Tibial nerve (tissue), 4 donors: ENCODE data around the gene NOC4L. TPM values are rescaled to one million over a fixed set of nuclear protein-coding genes. Genes with fewer than 3 reads are reported as not detected.

Experiments used
- DNase-seq, 2 donors: peaks; one replicate each; pipeline ENCODE4 v3.0.0-alpha.2; 2019; ENCODE audit warnings: low spot score in 2 of 2
- H3K27ac ChIP-seq, 4 donors: fragments of 200-600 bp; sonication (generic) in 3 of 4; one replicate each; pipeline ENCODE4 v1.5.1; 2017 to 2019; ENCODE audit warnings: mild to moderate bottlenecking in 1 of 4
- H3K27me3 ChIP-seq, 2 donors: fragments of 200-600 bp; sonication (generic) in 1 of 2; one replicate each; pipeline versions ENCODE4 v1.5.1 to v1.6.0; 2017 to 2019
- H3K36me3 ChIP-seq, 3 donors: fragments of 200-600 bp; sonication (generic); one replicate each; pipeline ENCODE4 v1.5.1; 2018 to 2019
- H3K4me1 ChIP-seq, 4 donors: fragments of 200-600 bp; sonication (generic) in 3 of 4; one replicate each; pipeline ENCODE4 v1.5.1; 2017 to 2019
- H3K4me3 ChIP-seq, 4 donors: fragments of 200-600 bp; sonication (generic) in 3 of 4; one replicate each; pipeline ENCODE4 v1.5.1; 2017 to 2019; ENCODE audit warnings: mild to moderate bottlenecking in 1 of 4, moderate library complexity in 1 of 4
- H3K9me3 ChIP-seq, 4 donors: fragments of 200-600 bp; sonication (generic) in 3 of 4; one replicate each; pipeline ENCODE4 v1.5.1; 2017 to 2019
- EP300 ChIP-seq, 2 donors: sonication (generic); formaldehyde crosslinking; IDR thresholded peaks; one replicate each; pipeline ENCODE4 v1.6.1; 2017; ENCODE audit warnings: antibody characterized with exemption in 2 of 2, mild to moderate bottlenecking in 1 of 2
- POLR2A ChIP-seq, 2 donors: fragments of 450-650 bp; IDR thresholded peaks; one replicate each; pipeline ENCODE4 v1.6.1; 2017; ENCODE audit warnings: antibody characterized with exemption in 2 of 2, mild to moderate bottlenecking in 2 of 2, moderate library complexity in 2 of 2
- WGBS, 2 donors: methylation state at CpG; one replicate each; pipeline ENCODE4 v1.1.5; 2018; 5-methylcytosine and 5-hydroxymethylcytosine counted together
- total RNA-seq, 4 donors: library from RNA; depleted of rRNA; stranded (reverse); fragments of >200 nt; gene quantifications; one replicate each; pipeline ENCODE4 v1.1.0, GENCODE V29; 2016
- TF ChIP-seq, protein P1 (sequence below), 5 experiments: fragments of 200-600 bp in 3 of 5; fragments of 450-650 bp in 2 of 5; sonication (generic) in 3 of 5; IDR thresholded peaks; one replicate each; pipeline ENCODE4 v1.5.1; 2016 to 2019; ENCODE audit warnings: antibody characterized with exemption in 5 of 5, mild to moderate bottlenecking in 3 of 5, moderate library complexity in 2 of 5

NOC4L gene
- total RNA-seq, 4 donors from 2014 or later, result 8.2 to 24.9 (median 17.0) TPM

DNA sequence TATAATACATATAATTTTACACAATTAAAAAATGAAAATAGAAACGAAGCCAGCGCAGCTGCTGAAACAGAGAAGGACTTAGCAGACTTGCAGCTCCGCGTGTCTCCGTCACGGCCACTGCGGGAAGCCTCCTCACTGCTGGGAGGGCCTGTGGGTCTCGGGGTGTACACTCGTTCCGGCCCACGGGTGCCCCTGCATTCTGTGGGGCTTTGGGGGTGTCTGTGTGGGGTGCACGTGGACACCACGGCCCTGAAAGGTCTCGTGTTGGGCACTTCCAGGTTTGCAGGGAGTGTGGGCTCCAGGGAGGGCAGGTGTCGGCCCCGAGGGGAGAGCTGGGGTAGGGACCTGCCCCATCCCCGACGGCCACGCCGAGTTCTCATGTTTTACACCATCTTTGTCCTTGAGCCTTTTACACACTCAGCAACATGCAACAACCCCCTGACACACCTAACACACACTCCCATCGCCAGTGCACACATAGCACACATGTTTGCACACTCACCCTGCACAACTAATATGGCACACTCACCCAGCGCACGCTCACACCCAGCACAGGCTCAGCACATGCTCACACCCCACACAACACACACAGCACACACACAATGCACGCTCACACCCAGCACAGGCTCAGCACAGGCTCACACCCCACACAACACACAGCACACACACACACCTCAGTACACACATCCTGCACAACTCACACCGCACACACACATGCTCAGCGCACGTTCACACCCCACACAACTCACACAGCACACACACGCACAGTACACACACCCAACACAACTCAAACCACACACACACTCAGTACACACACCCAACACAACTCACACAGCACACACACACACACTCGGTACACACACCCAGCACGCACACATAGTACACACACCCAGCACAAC is 36.6 kb downstream of the NOC4L start:
- DNase-seq, result no peak
- Histone ChIP-seq H3K27me3 (peaks cover 0 to 41% of the 10 kb centered on the region in 2 donors), H3K4me3 (no peak overlapping the region), H3K27ac (no peak overlapping the region), H3K9me3 (peaks cover 0 to 10% (median 0%) of the 10 kb centered on the region in 4 donors), H3K4me1 (no peaks in the 10 kb centered on the region), H3K36me3 (no peaks in the 10 kb centered on the region)
- 84% methylated on average over 30 of the region's 30 CpGs for WGBS, 2 donors
- TF ChIP-seq, protein P1, sequence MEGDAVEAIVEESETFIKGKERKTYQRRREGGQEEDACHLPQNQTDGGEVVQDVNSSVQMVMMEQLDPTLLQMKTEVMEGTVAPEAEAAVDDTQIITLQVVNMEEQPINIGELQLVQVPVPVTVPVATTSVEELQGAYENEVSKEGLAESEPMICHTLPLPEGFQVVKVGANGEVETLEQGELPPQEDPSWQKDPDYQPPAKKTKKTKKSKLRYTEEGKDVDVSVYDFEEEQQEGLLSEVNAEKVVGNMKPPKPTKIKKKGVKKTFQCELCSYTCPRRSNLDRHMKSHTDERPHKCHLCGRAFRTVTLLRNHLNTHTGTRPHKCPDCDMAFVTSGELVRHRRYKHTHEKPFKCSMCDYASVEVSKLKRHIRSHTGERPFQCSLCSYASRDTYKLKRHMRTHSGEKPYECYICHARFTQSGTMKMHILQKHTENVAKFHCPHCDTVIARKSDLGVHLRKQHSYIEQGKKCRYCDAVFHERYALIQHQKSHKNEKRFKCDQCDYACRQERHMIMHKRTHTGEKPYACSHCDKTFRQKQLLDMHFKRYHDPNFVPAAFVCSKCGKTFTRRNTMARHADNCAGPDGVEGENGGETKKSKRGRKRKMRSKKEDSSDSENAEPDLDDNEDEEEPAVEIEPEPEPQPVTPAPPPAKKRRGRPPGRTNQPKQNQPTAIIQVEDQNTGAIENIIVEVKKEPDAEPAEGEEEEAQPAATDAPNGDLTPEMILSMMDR (IDR thresholded peaks at IDR 0.05), result no peak
- no peak for TF ChIP-seq POLR2A (IDR thresholded peaks at IDR 0.05)
- no peak for TF ChIP-seq EP300 (IDR thresholded peaks at IDR 0.05)

- Histone ChIP-seq H3K4me3 (no peak overlapping the region), H3K27me3 (peaks cover 0 to 33% of the 10 kb centered on the region in 2 donors), H3K27ac (no peak overlapping the region), H3K4me1 (no peaks in the 10 kb centered on the region), H3K9me3 (peaks cover 0 to 14% (median 0%) of the 10 kb centered on the region in 4 donors), H3K36me3 (no peaks in the 10 kb centered on the region)
- WGBS, 2 donors, result 90 to 93% methylated on average over 32 of the region's 33 CpGs
- TF ChIP-seq, protein P1 (IDR thresholded peaks at IDR 0.05), result no peak
- TF ChIP-seq EP300 (IDR thresholded peaks at IDR 0.05), result no peak
- TF ChIP-seq POLR2A (IDR thresholded peaks at IDR 0.05), result no peak
- DNase-seq, result no peak
Observed at GRCh38 chr12:132181570-132182200, 37.4 kb downstream of the NOC4L start.

GRCh38 chr12:132182206-132182710 is 38.0 kb downstream of the NOC4L start:
- WGBS, 2 donors, result 84 to 92% methylated on average over 19 to 21 of the region's 21 CpGs
- TF ChIP-seq EP300 (IDR thresholded peaks at IDR 0.05) (no peak), POLR2A (IDR thresholded peaks at IDR 0.05) (no peak)
- TF ChIP-seq, protein P1 (IDR thresholded peaks at IDR 0.05), result no peak
- peaks cover 0 to 19% (median 0%) of the 10 kb centered on the region in 4 donors for H3K9me3 ChIP-seq
- H3K4me1 ChIP-seq, result no peaks in the 10 kb centered on the region
- H3K36me3 ChIP-seq, result no peaks in the 10 kb centered on the region
- DNase-seq, result no peak
- H3K27me3 ChIP-seq, result peaks cover 0 to 28% of the 10 kb centered on the region in 2 donors
- H3K27ac ChIP-seq, result no peak overlapping the region
- H3K4me3 ChIP-seq, result no peak overlapping the region

DNA sequence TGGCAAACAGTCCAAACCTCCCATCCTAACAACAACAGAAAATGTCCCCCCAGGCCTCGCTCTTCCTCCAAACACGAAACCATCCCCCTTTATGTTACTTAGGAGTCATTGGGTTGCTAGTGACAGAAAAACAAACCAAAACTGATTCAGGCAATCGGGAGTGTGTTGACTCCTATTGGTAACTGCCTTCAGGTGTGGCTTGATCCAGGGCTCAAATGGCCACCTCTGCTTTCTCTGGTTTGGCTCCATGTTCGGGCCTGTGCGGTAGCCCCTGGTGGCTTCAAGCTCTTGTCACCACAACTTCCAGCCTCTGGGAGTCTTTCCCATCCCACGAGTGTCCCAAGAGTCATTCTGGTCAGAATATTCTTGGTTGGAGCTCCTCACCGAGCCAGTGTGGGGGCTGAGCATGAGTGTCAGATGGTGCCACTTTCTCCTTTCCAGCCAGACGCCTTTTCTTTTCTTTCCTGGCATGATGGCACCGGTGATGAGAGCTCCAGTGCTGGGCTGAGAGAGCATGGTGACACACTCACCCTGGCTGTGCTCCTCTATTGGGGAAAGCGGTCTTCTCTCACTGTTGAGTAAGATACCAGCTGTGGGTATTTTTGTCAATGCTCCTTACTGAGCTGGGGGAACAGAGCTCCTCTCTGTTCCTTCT is 38.6 kb downstream of the NOC4L start:
- Histone ChIP-seq H3K4me1 (no peaks in the 10 kb centered on the region), H3K36me3 (no peaks in the 10 kb centered on the region), H3K27me3 (peaks cover 0 to 23% of the 10 kb centered on the region in 2 donors), H3K9me3 (peaks cover 0 to 21% (median 0%) of the 10 kb centered on the region in 4 donors), H3K27ac (no peak overlapping the region), H3K4me3 (no peak overlapping the region)
- 69 to 83% methylated on average over 10 of the region's 10 CpGs for WGBS, 2 donors
- DNase-seq, result no peak
- TF ChIP-seq, protein P1 (IDR thresholded peaks at IDR 0.05), result no peak
- TF ChIP-seq EP300 (IDR thresholded peaks at IDR 0.05), result no peak
- no peak for TF ChIP-seq POLR2A (IDR thresholded peaks at IDR 0.05)
